ENCODE measurements around the gene CHML.

The CHML gene

DNA sequence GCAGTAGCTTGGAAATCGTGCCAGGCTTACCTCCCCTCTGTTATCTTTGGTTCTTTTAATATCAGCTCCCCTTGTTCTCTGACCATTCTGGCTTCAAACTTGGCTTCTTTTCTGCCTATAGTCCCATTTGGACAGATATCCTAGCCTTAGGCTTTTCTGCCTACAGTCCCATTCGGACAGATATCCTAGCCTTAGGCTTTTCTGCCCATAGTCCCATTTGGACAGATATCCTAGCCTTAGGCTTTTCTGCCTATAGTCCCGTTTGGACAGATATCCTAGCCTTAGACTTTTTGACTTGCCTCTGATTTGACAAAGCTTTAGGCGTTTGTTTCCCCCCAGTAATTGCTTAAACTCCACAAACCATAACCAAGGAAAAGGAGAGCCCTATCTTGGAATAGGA, 25.6 kb downstream of the CHML start:
- Histone ChIP-seq H3K4me3 (ENCODE audit: low read depth, low read length, poor library complexity, severe bottlenecking) (no peak overlapping the region), H3K4me2 (ENCODE audit: low read length) (no peak overlapping the region)

DNA sequence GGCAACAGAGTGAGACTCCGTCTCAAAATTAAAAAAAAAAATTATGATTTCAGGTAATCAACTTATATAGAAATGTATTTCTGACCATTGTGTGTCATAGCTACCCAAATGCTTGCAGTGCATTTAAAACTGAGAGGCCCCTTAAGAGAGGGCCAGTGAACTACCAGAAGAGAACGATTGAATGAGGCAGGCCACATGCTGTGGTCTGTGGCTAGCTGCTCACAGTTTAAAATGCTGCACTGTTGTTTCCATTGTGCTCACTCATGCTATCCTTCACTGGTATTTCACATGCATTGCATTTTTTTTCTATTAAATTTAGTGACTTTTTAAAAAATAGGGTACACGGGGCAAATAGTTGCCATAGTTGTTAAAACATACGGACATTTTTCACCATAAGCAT, 26.0 kb downstream of the CHML start:
- Histone ChIP-seq H3K9ac (ENCODE audit: low read length) (no peak overlapping the region), H3K4me3 (ENCODE audit: low read depth, low read length, poor library complexity, severe bottlenecking) (no peak overlapping the region), H2AFZ (ENCODE audit: low read length) (no peak overlapping the region), H3K9me3 (ENCODE audit: low read length) (no peaks in the 10 kb centered on the region), H3K9me2 (ENCODE audit: low read depth, low read length) (no peaks in the 10 kb centered on the region), H3K27ac (ENCODE audit: low read depth, low read length, poor library complexity, severe bottlenecking) (no peak overlapping the region), H3K27me3 (ENCODE audit: insufficient read depth, low read length) (no peaks in the 10 kb centered on the region), H3K4me1 (ENCODE audit: insufficient read depth, low read length, severe bottlenecking) (no peaks in the 10 kb centered on the region), H3F3A (ENCODE audit: insufficient read depth, low read length) (no peaks in the 10 kb centered on the region), H4K20me1 (ENCODE audit: insufficient read depth, low read length) (no peaks in the 10 kb centered on the region), H3K79me2 (ENCODE audit: insufficient read depth, low read length) (no peaks in the 10 kb centered on the region), H3K36me3 (ENCODE audit: insufficient read depth, low read length) (no peaks in the 10 kb centered on the region), H3K4me2 (ENCODE audit: low read length) (no peak overlapping the region)
- no peak for TF ChIP-seq CTCF (IDR thresholded peaks at IDR 0.05; ENCODE audit: low read length)
- TF ChIP-seq EZH2 (IDR thresholded peaks at IDR 0.05; ENCODE audit: borderline replicate concordance, low read length), result no peak

More for the DNA sequence above, 25.6 kb downstream of the CHML start:
- Histone ChIP-seq H3K9me3 (ENCODE audit: low read length) (no peaks in the 10 kb centered on the region), H3K9ac (ENCODE audit: low read length) (no peak overlapping the region), H3K4me1 (ENCODE audit: insufficient read depth, low read length, severe bottlenecking) (no peaks in the 10 kb centered on the region), H4K20me1 (ENCODE audit: insufficient read depth, low read length) (no peaks in the 10 kb centered on the region), H3K27ac (ENCODE audit: low read depth, low read length, poor library complexity, severe bottlenecking) (no peak overlapping the region), H2AFZ (ENCODE audit: low read length) (no peak overlapping the region), H3K36me3 (ENCODE audit: insufficient read depth, low read length) (no peaks in the 10 kb centered on the region), H3K9me2 (ENCODE audit: low read depth, low read length) (no peaks in the 10 kb centered on the region), H3K79me2 (ENCODE audit: insufficient read depth, low read length) (no peaks in the 10 kb centered on the region), H3F3A (ENCODE audit: insufficient read depth, low read length) (no peaks in the 10 kb centered on the region), H3K27me3 (ENCODE audit: insufficient read depth, low read length) (no peaks in the 10 kb centered on the region)
- no peak for TF ChIP-seq EZH2 (IDR thresholded peaks at IDR 0.05; ENCODE audit: borderline replicate concordance, low read length)
- TF ChIP-seq CTCF (IDR thresholded peaks at IDR 0.05; ENCODE audit: low read length), result no peak

GRCh38 chr1:241612533-241613477, 27.4 kb downstream of the CHML start:
- Histone ChIP-seq H4K20me1 (ENCODE audit: insufficient read depth, low read length) (no peaks in the 10 kb centered on the region), H3F3A (ENCODE audit: insufficient read depth, low read length) (no peaks in the 10 kb centered on the region), H3K36me3 (ENCODE audit: insufficient read depth, low read length) (no peaks in the 10 kb centered on the region), H3K4me1 (ENCODE audit: insufficient read depth, low read length, severe bottlenecking) (no peaks in the 10 kb centered on the region), H3K9me3 (ENCODE audit: low read length) (no peaks in the 10 kb centered on the region), H3K4me2 (ENCODE audit: low read length) (no peak overlapping the region), H3K79me2 (ENCODE audit: insufficient read depth, low read length) (no peaks in the 10 kb centered on the region), H3K9ac (ENCODE audit: low read length) (no peak overlapping the region), H2AFZ (ENCODE audit: low read length) (no peak overlapping the region), H3K9me2 (ENCODE audit: low read depth, low read length) (no peaks in the 10 kb centered on the region), H3K27ac (ENCODE audit: low read depth, low read length, poor library complexity, severe bottlenecking) (no peak overlapping the region), H3K4me3 (ENCODE audit: low read depth, low read length, poor library complexity, severe bottlenecking) (no peak overlapping the region), H3K27me3 (ENCODE audit: insufficient read depth, low read length) (no peaks in the 10 kb centered on the region)
- TF ChIP-seq CTCF (IDR thresholded peaks at IDR 0.05; ENCODE audit: low read length), result no peak
- TF ChIP-seq EZH2 (IDR thresholded peaks at IDR 0.05; ENCODE audit: borderline replicate concordance, low read length), result no peak
